Kidney glomerular epithelial cell (primary cell): ENCODE data around the gene ASCC3.
"Not testable (repeated sequence)": the region's sequence is repeated elsewhere in the genome, so short reads cannot be mapped to it uniquely, and the experiment has no call there.

Experiments
- DNase-seq: peaks from one replicate; lab custom pipeline; 2025; lab: John Stamatoyannopoulos, UW

The ASCC3 gene

GRCh38 chr6:100880853-100881706 lies at the start of gene ASCC3:
Gene ASCC3 (minus strand): TSS chr6:100881329. CDS start chr6:100867997, 13,332 bp downstream.
- DNase-seq: peak; percentile 85

GRCh38 chr6:100925749-100926148 lies 44.6 kb upstream of the ASCC3 start:
- DNase-seq: no peak

- DNase-seq: no peak
Measured at GRCh38 chr6:100924534-100925227, 43.6 kb upstream of the ASCC3 start.

GRCh38 chr6:100923481-100924165 lies 42.5 kb upstream of the ASCC3 start:
- DNase-seq: no peak

GRCh38 chr6:100920028-100920605 lies 39.0 kb upstream of the ASCC3 start:
- no peak for DNase-seq

GRCh38 chr6:100918152-100918551 lies 37.0 kb upstream of the ASCC3 start:
- no peak for DNase-seq

GRCh38 chr6:100915876-100916275 lies 34.7 kb upstream of the ASCC3 start:
- no peak for DNase-seq

GRCh38 chr6:100913400-100914276 lies 32.5 kb upstream of the ASCC3 start:
- DNase-seq: no peak

GRCh38 chr6:100906325-100906724 lies 25.2 kb upstream of the ASCC3 start:
- DNase-seq: no peak

- no peak for DNase-seq
Measured at GRCh38 chr6:100905067-100905466, 23.9 kb upstream of the ASCC3 start.

GRCh38 chr6:100904316-100904715 lies 23.2 kb upstream of the ASCC3 start:
- no peak for DNase-seq

GRCh38 chr6:100901582-100901981 lies 20.5 kb upstream of the ASCC3 start:
- DNase-seq: no peak

- DNase-seq: no peak
Measured at GRCh38 chr6:100899202-100899601, 18.1 kb upstream of the ASCC3 start.

GRCh38 chr6:100897671-100898070 lies 16.5 kb upstream of the ASCC3 start:
- DNase-seq: no peak

GRCh38 chr6:100893743-100894142 lies 12.6 kb upstream of the ASCC3 start:
- no peak for DNase-seq

GRCh38 chr6:100892693-100893092 lies 11.6 kb upstream of the ASCC3 start:
- DNase-seq: no peak

GRCh38 chr6:100892116-100892515 lies 11.0 kb upstream of the ASCC3 start:
- DNase-seq: no peak

- DNase-seq: no peak
Measured at GRCh38 chr6:100891079-100891478, 9.9 kb upstream of the ASCC3 start.

GRCh38 chr6:100890646-100891045 lies 9.5 kb upstream of the ASCC3 start:
- DNase-seq: not testable (repeated sequence)

GRCh38 chr6:100889351-100889750 lies 8.2 kb upstream of the ASCC3 start:
- DNase-seq: no peak

- peak; percentile 63 for DNase-seq
Measured at GRCh38 chr6:100886076-100886475, 4.9 kb upstream of the ASCC3 start.
